GM18508 (cell line): ENCODE measurements around the gene KIF5A.
"Not testable (repeated sequence)": the region's sequence is repeated elsewhere in the genome, so short reads cannot be mapped to it uniquely, and the experiment has no call there.

Experiments
- ATAC-seq: cut with Tn5 transposase; IDR thresholded peaks from one replicate; pipeline ENCODE4 v1.9.1; 2021; ENCODE audit warnings: moderate number of reproducible peaks; ENCODE audit not compliant: insufficient read depth, unreplicated experiment

KIF5A gene

DNA sequence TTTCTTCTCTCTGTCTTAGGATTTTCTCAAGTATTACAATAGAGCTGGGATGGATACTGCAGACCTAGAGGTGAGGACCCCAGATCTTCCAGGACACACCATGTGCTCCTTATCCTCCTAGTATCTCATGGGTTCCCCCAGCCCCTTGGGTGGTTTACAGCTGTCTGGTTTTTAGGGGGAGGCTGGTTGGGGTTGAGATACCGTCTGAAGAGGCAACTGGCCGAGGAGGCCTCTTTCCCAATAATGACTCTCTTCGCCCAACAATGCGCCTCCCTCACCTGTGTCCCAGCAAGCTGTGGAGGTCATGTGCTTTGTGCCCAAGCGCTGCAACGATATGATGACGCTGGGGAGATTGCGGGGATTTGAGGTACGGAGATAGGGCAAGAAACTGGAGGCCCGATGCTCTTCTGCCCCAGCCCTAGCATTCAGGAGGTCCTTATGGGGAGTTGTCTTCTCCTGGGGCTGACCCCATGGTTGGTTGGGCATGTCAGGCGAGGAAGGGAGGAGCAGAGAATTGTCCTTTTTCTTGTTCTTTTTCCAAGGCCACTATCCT lies 65.2 kb downstream of the KIF5A start:
- no peak for ATAC-seq

DNA sequence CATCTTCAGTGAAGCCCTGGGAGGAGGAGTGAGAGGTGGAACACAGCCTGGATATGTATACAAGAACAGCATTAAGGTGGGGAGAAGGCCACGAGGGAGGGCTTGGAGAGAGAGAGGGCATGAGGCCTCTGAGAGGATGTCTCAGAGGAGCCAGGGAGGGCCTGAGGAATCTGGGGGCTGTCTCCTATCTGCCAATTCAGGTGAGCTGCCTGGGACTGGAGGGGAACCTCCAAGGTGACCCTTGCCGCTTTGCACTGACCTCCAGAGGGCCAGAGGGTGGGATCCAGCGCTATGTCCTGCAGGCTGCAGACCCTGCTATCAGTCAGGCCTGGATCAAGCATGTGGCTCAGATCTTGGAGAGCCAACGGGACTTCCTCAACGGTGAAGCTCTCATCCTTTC lies 65.8 kb downstream of the KIF5A start:
- ATAC-seq: no peak

DNA sequence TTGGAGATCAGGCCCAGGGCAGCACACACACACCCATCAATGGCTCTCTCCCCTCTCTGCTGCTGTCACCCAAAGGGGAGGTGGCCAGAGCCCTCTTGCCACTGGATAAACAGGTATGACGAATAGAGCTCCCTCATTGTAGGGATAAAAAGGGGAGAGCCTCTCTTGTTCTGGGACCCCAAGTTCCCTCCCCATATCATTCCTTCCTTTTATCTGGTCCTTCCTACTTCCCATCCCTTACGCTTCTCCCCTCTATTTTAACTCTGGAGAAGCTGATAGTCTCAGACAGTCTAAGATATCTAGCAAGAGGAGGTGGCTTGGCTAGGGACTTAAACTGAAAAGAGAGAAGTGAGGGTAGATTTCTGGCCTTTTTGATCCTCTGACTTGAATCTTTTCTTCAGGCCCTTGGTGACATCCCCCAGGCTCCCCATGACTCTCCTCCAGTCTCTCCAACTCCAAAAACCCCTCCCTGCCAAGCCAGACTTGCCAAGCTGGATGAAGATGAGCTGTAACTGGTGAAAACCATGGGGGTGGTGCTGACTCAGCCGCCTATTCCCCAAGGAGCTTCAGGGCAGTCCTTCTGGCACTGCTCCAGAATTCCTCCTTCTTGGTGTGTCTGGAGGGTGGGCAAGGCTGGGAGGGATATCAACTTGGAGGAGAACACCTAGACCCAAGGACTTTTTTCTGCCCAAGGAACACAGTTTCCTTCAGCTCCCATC lies 66.7 kb downstream of the KIF5A start:
- no peak for ATAC-seq

GRCh38 chr12:57617942-57618341 lies 68.1 kb downstream of the KIF5A start:
- ATAC-seq: no peak

DNA sequence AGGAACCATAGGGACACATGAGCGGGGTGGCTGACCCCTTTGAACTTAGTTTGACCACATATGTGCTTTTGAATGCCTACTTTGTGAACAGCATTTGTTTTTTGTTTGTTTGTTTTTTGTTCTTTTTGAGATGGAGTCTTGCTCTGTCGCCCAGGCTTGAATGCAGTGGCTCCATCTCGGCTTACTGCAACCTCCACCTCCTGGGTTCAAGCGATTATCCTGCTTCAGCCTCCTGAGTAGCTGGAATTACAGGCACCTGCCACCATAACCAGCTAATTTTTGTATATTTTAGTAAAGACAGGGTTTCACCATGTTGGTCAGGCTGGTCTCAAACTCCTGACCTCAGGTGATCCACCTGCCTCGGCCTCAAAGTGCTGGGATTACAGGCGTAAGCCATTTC lies 68.6 kb downstream of the KIF5A start:
- not testable (repeated sequence) for ATAC-seq

DNA sequence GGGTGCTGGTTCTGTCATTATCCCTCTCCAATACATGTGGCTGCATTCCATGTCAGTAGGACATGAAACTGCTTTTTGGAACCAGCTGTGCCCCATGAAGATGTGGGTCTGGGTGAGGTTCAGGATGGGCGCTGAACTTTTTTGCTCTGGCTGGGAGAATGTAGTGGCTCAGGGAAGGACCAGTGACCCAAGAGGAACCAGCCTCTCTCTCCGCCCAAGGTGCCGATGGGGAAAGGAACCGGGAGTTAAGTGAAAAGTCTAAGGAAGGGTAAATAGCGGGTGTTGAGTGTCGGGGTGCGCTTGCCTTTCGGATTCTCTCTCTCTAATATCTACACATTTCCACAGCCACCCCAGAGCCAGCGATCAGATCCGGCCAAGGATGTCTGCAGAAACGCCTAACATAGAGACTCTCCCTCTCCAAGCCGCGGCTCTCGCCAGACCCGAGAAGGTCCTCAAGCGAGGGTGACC lies 69.2 kb downstream of the KIF5A start:
- ATAC-seq: no peak

DNA sequence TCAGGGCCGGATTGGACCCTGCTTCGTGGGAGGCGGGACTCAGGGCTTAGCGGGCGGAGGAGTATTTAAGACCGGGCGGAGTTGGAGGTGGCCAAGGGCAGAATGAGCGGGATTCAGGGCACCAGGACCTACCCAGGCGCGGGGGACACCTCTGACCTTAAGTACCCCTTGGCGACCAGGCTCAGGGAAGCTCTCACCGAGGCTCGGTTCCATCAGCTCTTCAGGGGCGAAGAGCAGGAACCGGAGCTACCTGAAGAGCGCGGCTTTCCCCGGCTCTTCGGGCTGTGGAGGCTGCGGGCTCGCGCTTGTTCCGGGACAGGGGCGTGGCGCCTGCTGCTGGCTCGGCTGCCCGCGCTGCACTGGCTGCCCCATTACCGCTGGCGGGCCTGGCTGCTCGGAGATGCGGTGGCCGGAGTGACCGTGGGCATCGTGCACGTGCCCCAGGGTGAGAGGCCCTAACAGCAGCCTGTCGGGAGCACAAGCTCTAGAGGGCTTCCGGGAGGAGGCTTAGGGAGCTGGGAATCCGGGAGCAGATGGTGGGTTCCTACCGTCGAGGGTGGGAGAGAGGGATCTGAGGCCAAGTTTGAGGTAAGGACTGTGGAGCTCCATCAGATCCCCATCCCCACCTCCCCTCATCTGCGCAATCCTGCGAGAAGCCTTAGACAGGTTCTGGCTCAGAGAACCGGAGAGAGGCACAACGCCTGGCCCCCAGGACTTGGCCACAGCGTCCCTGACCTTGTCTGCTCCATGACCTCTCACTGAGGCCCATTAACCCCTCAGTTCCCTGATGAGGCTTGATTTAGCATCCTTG lies 69.8 kb downstream of the KIF5A start:
- no peak for ATAC-seq

DNA sequence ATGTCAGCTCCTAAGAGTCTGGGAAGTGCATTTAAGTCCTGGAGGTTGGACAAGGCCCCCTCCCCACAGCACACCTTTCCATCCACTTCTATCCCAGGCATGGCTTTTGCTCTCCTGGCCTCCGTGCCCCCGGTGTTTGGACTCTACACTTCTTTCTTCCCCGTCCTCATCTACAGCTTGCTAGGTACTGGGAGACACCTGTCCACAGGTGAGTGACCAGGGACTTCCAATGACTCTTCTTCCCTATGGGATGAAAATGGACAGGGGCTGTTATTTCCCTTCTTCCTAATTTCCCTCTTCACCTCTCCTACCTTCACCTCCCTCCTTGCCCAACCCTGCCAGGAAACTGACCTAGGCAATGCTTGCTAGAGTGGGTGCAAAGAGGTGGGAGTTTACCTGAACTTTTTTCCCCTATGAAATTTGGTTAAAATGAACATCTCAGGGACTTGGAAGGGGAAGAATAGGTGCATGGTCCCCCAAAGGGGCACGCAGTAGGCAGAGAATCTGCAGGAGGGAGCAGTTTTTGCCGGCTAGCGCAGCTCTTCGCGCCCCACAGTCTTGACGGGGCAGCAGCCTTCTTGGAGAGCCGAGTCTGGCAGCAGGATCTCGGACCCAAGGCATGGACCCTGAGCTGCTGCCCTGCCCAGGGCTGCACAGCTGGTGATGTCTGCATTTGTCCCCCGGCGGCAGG lies 70.5 kb downstream of the KIF5A start:
- ATAC-seq: no peak

DNA sequence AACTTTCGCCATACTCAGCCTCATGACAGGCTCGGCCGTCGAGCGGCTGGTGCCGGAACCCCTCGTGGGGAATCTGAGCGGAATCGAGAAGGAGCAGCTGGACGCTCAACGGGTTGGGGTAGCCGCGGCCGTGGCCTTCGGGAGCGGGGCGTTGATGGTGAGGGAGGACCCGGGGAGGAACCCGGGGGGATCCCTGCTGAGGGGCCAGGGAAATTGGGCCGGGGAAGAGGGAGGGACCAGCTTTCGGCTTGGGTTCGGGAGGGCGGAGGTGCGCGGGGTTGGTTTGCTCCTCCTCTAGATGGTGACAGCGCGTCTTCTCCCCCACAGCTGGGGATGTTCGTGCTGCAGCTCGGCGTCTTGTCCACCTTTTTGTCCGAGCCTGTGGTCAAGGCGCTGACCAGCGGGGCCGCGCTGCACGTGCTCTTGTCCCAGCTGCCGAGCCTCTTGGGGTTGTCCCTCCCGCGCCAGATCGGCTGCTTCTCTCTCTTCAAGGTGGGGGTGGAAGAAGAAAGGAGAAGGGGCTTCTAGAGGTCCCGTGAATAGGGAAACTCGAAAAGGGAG lies 71.2 kb downstream of the KIF5A start:
- ATAC-seq: no peak

DNA sequence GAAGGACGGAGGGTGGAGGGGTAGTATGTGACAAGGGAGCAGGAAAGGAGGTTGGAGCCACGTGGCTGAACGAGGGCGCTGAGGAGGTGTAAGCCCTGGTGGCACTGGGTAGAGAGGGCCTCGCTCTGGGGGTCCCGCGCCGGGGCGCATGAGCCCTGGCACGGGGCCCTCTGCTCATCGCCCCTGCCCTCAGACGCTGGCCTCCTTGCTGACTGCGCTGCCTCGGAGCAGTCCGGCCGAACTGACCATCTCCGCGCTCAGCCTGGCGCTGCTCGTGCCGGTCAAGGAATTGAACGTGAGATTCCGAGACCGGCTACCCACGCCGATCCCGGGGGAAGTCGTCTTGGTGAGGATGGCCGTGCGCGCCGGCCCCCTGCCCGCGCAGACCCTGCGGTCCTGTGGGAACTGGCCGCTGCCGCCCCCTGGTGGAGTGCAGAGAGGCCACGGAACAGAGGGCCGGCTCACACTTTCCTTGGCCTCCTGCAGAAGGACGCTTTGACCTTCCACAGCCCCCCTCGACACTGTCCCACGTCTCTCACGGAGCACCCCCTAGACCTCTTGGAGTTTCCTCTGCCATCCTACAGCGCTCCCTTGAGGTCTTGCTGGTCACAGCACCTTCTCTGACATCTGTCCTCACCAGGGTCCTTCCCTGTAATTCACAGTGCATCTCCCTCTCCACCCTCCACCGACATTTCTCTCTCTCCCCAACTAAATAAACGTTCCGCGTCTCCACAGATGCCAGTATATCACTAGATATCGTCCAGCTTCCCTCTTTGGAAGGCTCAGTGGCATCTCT lies 71.9 kb downstream of the KIF5A start:
- ATAC-seq: no peak

- ATAC-seq: no peak
Observed at GRCh38 chr12:57622293-57623245, 72.7 kb downstream of the KIF5A start.

GRCh38 chr12:57623385-57623784 lies 73.5 kb downstream of the KIF5A start:
- no peak for ATAC-seq

- ATAC-seq: no peak
Observed at GRCh38 chr12:57623811-57624390, 74.1 kb downstream of the KIF5A start.

GRCh38 chr12:57624441-57625220 lies 74.8 kb downstream of the KIF5A start:
- ATAC-seq: no peak

DNA sequence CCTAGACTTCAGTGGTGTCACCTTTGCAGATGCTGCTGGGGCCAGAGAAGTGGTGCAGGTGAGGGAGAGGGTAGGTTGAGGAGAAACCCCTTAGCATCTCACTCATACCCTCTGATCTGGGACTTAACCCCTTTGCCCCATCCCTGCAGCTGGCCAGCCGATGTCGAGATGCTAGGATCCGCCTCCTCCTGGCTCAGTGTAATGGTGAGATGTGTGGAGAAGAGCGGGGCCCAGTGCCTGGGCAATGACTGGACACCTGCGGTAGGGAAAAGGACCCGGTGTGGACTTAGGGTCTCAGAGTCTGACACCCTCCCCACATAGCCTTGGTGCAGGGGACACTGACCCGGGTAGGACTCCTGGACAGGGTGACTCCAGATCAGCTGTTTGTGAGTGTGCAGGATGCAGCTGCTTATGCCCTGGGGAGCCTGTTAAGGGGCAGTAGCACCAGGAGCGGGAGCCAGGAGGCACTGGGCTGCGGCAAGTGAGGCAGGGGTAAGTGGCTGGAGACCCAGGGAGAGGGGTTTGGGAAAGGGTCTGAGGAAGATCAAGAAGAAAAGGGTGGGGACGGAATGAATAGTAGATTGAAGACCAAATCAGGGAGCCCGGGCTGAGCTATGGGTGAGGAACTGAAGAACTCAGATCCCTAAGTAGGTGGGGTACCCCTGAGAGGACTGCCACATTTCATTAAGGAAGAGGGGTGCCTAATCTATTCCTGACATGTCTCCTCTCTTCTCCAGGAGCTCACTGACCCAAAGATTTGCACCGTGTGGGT lies 75.6 kb downstream of the KIF5A start:
- ATAC-seq: no peak

DNA sequence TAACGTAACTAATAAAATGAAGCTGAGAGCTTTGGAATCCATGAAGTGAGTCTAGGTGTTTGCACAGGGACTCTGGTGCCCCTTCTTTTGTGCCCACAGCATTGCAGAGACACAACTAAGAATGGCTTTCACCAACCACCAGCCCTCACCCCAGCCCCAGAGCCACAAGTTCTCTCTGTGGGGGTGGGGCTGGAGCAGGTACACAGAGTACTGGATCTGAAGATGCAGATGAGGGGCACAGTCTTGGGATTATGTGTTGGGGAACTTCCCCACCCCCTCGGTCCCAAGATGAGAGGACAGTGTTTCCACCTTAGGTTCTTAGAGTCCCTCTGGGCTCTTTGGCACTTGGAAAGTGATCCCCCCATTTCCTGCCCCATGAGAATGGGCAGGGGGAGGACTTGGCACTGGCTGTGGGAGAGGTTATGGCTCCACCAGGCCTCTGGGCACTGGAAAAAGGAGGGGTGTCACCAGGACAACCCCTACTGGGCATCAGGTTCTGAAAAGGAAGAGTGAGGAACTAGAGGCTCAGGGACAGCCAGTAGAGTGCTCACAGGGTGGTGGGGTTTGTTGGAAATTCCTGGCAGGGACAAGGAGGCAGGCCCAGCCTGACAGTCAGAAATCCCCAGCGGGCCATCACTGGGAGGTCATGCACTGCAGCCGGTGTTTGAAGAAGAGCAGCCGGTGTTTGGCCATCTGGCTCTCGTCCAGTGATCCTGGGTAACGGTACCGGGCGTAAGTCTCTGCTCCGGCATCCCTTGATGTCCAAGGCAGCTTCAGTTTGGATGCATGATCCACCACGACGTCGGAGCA lies 76.5 kb downstream of the KIF5A start:
- no peak for ATAC-seq
